Stimulated activated CD8-positive, alpha-beta memory T cell treated with anti-CD3 and anti-CD28 coated beads, Interleukin-7, amount 100 ng/mL, for 4 hours (primary cell): ENCODE data around the gene KLK6.
A peak's percentile ranks its signal among the peaks of the same experiment; 100 is the strongest.

Experiments
- DNase-seq, 2 donors: peaks; one replicate each; pipeline ENCODE4 v3.0.0-alpha.2; 2020; ENCODE audit warnings: low read depth in 2 of 2

KLK6 gene

DNA sequence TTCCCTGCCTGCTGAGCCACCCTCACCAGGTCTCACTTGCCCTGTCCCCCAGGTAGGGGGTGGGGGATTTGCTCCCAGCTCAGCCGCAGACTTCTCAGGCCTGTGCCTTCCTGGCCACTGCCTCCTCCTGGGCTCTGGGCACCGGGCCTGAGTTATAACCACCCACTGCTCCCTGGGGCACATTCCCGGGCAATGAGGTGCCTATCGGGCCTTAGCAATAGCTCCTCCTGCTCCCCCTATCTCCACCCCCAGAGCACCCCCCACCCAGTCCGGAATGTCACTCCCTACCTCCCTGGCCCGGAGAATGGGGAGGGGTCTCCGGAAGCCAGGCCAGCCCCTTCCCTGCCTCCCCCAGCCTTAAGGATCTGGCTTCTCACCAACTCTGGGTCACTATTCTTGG is 16.5 kb downstream of the KLK6 start, which contains the start of gene KLK5:
TSS of gene KLK5 (minus strand) at position 129 of the 400 bp plus-strand sequence. CDS start 381 bp downstream, outside the sequence.
- no peak for DNase-seq

DNA sequence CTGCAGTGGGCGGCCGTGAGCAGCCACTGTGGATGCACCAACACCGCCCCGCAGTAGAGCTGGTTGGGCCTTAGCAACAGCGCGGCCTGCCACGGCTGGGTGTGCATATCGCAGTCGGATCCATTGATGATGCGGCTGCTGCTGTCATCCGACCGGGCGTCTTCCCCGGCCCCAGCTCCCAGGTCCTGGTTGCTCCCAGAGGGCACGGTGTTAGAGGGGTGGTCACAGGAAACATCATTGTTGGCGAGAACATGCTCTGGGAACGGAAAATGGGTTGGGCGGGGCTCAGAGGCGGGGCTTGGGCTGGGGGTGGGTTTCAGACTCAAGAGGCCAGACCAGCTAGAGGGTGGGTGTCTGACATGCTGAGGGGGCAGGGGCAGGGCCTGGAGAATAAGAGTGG is 19.5 kb downstream of the KLK6 start:
- DNase-seq, result no peak

DNA sequence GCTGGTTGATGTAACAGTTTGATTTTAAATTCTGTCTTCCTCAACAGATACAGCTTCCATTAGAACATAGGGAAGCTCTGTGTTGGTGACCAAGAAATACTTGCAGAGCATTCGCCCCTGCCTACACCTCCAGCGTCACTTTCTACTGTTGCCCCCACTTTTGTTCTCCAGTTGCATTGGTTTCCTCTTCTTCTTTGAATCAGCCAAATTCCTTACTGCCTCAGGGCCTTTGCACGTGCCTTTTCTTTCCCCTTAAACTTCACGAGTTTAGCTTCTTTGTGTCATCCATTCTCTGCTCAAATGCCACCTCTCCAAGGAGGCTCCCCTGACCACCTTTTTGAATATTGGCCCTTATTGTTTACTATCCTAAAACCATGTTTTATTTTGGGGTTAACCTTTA is 22.3 kb downstream of the KLK6 start:
- no peak for DNase-seq

DNA sequence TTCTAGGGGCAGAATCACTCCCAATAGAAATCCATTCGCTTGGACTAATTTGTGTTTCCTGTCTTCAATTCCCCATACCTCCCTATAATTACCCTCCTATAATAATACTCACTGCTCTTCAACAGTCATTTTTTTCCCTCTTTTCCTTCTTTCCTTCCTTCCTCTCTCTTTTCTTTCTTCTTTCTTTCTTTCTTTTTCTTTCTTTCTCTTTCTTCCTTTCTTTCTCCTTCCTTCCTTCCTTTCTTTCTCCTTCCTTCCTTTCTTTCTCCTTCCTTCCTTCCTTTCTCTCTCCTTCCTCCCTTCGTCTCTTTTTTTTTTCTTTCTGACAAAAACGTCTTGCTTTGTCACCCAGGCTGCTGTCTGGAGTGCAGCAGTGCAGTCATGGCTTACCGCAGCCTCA is 24.6 kb downstream of the KLK6 start:
- no peak for DNase-seq

DNA sequence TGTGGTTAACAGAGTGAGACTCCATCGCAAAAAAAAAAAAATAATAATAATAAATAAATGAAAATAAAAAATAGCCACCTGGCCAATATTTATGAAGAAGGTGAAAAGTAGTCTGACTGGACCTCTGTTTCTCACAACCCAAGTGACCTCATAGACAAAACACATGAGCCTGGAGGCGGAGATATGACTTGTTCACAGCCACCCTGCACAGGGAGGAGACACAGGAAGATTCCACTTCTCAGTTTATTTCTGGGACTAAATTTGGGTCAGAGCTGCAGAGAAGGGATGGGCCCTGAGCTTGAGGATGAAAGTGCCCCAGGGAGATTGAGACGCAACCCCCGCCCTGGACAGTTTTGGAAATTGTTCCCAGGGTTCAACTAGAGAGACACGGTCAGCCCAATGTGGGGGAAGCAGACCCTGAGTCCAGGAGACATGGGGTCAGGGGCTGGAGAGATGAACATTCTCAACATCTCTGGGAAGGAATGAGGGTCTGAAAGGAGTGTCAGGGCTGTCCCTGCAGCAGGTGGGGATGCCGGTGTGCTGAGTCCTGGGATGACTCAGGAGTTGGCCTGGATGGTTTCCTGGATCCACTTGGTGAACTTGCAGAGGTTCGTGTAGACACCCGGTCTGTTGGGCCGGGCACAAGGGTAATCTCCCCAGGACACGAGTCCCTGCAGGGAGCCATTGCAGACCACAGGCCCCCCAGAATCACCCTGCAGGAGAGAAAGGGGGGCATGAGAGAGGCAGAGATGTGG is 26.1 kb downstream of the KLK6 start:
- no peak for DNase-seq

DNA sequence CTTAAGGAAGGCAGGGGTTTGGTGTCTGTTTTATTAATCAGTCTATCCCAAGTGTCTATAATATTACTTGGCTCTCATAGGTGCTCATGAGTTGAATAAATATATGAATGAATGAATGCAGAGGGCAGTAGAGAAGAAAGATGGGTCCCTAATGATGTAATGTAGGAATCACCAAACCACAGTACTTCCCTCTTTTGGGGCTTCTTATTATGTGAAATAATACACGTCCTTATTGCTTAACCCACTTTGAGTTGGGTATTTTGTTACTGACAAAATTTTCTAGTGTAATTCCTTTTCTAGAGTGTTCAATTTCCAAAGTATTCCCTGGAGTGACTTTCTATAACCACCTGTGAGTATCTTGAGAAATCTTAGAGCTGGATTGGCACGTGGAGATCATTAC is 29.8 kb downstream of the KLK6 start:
- DNase-seq, result no peak

DNA sequence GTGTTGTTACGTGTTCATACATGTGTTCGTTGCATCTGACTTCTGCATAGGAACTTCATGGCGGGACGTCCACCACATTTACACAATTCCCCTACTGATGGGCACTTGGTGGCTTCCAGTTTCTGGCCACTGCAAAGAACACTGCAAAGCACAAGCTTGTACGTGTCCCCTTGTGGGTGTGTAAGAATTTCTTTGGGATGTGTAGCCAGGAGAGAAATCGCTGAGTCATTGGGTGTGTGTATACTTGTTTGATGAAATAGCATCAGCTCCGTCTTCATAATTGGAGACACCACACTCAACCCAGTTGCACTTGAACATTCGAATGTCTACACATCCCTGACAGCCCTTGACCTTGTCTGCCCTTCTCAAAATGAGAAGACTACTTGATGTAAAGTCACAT is 35.8 kb downstream of the KLK6 start:
- no peak for DNase-seq

DNA sequence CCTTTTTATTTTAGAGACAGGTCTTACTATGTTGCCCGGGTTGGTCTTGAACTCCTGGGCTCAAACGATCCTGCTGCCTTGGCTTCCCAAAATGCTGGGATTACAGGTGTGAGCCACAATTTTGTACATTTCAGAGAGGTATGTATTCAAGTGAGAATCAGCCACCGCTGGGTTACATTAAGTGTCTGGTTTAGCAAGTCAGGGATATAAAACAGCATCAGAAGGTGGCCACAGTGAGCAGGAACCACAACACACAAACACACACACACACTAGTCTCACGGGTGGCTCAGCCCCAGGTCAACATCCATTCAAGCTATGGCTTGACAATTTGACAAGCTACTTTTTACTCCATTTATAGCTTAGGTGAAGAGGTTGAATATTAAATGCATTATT is 36.7 kb downstream of the KLK6 start:
- DNase-seq, result no peak

DNA sequence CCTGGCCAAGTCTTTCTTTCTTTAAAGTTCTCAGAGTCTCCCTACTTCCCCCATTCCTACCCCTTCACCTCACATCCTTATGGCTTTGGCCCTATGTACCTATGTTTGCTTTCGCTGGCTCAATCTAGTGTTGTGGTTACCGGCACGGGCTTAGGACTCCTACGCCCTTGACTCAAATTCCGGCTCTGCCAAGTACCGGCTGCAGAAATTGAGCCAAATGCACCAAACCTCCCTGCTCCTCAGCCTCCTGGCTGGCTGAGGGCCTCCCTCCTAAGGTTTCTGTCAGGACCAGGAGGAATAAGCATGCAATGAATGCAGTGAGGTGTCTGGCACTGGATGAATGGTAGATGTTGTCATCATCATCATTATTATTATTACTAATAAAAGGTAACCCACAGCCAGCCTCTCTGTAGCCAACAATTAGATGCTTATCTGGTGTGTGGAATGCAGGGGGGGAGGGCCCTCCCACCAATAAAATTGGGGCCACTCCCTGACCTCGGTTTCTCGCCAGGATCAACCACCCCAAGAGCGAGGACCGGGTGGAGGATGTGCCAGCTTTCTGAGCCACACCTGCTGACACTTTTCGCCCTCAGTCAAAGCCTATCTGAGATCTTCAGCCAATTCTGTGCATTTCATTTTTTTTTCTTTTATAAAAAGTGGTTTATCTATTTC is 37.2 kb downstream of the KLK6 start:
- no peak for DNase-seq

DNA sequence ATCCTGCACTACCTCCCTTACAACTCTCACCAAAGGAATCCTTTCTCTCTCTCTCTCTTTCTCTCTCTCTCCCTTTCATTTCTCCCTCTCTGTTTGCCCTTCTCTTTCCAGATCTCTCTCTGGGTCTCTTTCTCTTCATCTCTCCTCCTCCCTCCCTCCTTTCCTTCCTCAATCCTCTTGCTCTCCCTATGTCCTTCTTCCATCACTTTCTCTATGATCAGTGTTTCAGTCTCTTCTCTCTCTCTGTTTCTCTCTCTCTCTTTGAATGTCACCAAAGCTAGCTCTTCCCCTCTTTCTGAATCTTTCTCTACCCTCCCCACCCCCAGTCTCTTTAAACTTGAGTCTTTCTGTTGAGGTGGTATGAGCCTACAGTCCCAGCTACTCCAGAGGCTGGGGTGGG is 38.4 kb downstream of the KLK6 start:
- no peak for DNase-seq

DNA sequence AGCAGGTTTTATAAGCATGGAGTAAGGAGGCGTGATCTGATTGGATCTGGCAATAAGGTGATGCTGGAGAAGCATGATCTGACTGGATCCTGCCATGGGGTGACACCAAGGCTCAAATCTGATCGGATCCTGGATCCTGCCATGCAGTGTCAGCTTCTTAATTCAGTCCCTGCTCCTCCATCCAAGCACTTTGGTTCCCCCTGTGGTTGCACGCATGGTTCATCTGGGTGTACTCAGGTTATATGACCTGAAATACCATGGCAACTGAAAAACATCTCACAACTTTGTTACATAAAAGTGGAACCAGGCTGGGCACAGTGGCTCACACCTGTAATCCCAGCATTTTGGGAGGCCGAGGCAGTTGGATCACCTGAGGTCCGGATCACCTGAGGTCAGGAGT is 40.6 kb downstream of the KLK6 start:
- DNase-seq, result no peak

DNA sequence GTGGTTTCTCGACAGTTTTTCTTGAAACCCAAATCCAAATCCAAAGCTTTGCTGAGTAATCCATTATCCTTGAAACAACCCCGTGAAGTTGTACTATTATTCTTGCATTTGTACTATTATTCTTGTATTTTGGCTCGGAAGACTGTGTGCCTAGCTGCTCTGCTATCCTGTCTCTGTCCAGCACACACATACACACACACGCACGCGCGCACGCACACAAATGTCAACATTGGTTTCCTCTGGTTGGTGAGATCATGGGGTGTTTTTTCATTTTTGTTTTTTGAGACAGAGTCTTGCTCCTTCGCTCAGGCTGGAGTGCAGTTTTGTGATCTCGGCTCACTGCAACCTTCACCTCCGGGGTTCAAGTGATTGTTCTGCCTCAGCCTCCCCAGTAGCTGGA is 43.2 kb downstream of the KLK6 start:
- DNase-seq, result no peak

DNA sequence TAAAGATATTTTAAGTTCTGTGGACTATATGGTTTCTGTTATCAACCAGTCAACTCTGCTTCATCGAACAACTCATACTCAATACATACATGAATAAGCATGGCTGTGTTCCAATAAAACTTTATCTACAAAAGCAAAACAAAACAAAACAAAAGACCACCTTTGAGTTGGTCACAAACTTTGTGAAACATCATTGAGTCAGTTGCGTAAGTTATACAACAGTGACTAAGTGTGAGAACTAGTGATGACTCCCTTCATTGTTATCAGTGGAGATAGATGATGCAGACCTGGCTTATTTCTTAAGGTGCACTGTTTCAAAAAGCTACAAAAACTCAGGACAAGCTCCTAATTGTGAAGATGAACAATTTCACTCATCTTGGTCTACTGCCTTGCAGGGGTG is 43.7 kb downstream of the KLK6 start:
- no peak for DNase-seq

DNA sequence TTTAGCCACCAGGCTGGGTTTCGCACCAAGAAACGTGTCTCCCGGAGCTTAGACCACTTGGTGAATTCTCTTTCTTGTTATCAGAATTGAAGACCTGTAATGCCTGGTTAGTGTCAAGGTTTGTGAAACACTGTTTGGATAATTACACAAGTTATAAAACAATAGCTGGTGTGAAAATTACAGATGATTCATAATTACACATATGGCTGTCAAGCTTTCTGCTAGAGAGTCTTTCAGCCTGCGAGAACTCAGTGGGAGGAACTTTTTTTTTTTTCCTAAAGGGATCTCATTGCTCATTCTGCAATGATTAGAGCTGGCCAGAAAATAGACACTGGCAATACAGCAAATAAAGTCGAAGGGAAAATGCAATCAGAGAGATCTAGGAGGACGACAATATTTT is 44.8 kb downstream of the KLK6 start:
- DNase-seq, result no peak

DNA sequence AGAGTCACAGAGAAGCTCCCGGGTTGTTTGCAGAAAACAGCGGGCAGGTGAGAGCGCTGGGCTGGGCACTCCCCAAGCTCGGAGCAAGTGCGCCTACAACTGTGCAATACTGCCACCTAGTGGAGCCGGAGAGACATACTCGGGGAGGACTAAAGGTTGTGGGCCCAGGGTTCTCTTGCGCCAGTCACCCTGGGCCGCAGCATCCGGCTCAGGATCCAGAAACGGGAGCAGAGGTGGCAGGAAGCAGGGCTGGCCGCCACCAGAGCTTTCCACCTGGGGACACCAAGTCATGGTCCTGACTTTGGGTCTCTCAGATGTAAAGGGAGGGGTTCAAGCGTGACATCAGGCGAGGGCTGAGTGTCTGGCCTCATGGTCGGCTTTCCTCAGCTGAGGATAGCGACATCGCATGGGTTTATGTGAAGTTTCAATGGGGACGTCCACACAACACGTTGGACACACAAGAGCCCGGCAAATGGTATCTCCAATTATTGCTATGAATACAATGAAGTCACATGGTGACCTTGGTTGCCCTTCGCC is 47.0 kb downstream of the KLK6 start:
- peak; percentile 47 to 57 for DNase-seq

DNA sequence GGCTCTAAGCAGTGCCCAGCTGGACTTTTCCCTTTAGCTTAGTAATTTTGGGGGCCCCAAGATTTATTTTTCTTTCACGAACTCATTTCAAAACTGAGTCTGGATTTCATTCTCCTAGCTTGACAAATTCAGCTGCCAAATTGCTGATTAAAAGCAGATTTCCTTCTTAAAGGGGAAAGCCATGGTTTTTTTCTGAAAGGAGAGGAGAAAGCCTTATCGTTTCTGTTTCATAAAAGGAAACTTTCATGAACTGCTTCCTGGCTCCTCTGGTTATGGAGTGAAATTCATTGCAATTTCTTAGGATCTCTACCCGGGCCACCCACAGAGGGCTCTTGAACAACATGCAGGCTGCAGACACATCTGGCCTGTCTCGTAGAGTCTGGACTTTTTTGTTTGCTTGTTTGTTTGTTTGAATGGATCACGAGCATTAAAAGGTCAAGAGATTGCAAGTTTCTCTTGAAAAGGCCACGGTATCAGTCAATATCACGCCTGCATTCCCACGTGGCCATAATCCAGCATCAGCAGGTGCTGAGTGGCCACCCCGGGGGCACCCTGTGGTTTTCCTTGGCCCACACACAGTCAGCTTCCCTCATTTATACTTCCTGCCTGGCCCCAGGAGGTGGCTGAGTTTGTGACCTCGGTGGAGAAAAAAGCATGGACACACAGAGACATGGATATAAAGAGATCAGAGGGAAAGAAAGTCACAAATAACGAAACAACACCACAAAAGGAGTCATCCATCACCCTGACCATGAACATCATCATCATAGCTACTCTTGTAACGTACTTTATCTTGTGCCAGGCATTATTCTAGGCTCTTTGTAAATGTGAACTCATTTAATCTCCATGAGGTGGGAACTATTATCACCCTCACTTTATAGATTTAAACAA is 47.7 kb downstream of the KLK6 start:
- no peak for DNase-seq

DNA sequence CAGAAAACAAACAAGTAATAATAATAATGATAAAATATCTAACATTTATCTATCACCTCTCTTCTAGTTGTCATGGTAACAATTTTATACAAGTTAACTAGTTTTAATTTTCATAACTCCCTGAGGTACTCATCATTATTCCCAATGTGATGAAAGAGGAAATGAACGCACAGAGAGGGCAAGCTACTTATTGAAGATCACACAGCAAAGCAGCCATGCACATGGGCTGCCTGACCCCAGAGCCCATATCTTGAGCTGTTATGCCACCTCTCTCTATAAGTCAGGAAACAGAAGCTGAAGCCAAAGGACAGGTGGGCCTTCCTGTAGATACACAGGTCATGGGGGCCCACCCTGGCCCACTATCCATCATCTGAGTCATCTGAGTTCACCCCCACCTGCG is 53.3 kb downstream of the KLK6 start:
- no peak for DNase-seq

DNA sequence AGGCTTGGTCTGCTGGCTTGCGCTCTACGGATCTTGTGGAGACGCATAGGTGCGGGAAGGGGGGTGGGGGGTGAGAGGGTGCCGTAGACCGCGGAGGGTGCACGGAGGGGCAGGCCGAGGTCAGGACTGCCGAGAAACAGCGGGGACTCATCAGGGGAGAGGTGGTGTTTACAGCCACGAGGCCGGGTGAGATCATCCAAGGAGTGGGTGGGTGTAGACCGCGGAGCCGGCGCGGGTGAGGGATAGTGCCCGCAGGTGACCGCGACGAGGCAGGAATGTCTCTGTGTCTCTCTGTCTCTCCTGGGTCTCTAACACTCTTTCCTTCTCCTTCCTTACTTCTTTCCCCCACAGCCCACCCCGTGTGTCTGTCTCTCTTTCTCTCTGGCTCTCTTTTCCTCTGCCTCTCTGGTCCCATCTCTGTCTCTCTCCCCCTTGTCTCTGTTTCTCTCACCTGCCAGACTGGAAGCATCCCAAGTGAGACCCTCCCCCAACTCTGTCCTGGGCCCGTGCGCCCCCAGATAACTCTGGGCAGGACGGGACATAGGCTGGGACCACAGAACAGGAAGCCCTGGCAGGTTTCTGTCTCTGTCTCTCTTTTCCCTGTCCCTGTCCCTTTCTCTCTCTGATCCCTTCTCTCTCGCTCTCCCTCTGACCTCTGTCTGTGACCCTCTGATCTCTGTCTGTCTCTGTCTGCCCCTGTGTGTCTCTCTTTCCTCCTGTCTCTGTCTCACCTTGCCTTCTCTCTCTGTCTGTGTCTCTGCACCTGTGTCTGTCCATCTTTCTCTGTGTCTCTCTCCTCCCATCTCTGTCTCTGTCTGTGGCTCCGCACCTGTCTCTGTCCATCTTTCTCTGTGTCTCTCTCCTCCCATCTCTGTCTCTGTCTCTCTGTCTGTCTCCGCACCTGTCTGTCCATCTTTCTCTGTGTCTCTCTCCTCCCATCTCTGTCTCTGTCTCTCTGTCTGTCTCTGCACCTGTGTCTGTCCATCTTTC is 56.4 kb downstream of the KLK6 start:
- DNase-seq, result no peak

DNA sequence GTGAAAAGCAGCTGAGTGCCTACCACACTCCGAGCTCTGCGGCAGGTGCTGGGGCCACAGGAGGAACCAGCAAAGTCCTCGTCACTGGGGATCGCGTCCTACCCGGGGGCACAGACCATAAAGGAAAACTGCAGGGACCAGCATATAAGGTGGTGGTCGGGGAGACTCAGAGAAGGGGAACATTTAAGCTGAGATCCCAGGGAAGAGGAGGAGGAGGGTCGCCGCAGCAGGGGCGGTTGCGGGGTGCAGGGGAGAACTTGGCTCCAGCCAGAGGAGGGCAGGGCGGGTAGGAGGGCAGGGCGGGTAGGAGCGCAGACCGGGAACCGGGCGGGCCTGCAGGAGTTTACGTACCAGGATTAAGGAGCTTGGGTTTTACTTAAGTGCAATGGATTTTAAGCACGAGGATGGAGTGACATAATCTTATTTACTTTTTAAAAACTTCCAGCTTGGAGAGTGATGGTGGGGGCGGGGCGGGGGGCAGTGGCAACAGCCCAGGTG is 57.2 kb downstream of the KLK6 start:
- no peak for DNase-seq

DNA sequence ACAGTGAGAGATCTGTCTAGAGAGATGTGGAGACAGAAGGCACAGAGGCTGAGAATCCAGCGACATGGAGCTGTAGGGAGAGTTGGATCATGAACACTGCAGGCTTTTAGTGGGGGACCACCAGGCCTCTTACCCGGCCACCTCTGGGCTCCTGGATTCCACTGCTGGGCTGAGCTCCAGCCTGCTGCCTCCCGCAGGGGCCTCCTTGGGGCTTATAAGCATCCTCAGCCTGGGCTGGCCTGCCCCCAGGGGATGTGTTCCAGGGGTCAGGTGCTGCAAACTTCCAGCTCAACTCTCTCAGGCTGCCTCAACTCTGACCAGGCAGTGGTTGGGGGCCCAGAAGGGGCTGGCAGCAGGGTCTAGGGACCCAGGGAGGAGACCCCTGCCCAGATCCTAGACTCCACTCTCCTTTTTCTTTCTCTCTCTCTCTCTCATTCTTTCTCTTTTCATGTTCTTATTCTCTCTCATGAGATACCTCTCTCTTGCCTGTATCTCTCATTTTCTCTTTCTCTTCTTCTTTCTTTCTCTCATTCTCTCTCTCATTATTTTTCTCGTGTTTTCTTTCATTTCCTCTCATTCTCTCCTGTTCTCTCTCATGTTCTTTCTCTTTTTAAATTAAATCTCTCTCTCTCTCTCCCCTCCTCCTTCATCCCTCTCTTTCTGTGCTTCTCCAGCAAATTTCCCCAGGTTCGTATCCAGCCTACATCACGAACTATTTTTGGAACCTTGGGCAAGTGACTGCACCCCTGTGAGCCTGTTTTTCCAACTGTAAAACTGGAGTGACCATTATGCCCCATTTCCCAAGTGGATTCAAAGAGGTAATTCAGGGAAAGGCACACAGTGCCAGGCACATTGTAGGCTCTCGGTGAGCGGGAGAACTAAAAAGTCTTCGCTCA is 57.9 kb downstream of the KLK6 start, which contains the start of gene KLK4:
TSS of gene KLK4 (minus strand) at position 190 of the 896 bp plus-strand sequence. CDS start 657 bp downstream, outside the sequence.
- no peak for DNase-seq
